ENCODE data around the gene PPIL4. TPM values are rescaled to one million over a fixed set of nuclear protein-coding genes. Genes with fewer than 3 reads are reported as not detected.

The PPIL4 gene
- total and polyA plus RNA-seq, 2 of the 13 experiments (the other 11 are each of a cell fraction or from before 2014, with no cell fraction given) = 5.5 to 46.0 TPM

- Histone ChIP-seq H3K9me3 (ENCODE audit: low read length) (no peaks in the 10 kb centered on the region), H2AFZ (ENCODE audit: low read length) (no peak overlapping the region), H3K9ac (ENCODE audit: insufficient read depth, low read depth, low read length) (no peak overlapping the region), H3K27me3 (ENCODE audit: control insufficient read depth in 1 of 2, insufficient read depth in 2 of 2, low read length in 2 of 2) (no peaks in the 10 kb centered on the region), H3K4me3 (replicated peaks in 1 of 3; ENCODE audit: insufficient read depth in 1 of 3, low read depth in 2 of 3, low read length in 3 of 3) (no peak overlapping the region), H3K27ac (ENCODE audit: extremely low read length, insufficient read depth, low read length) (no peak overlapping the region), H3K79me2 (ENCODE audit: insufficient read depth, low read length) (no peaks in the 10 kb centered on the region), H3K4me2 (ENCODE audit: low read depth, low read length) (no peak overlapping the region), H3K36me3 (replicated peaks in 1 of 2; ENCODE audit: control insufficient read depth in 1 of 2, insufficient read depth in 2 of 2, low read length in 2 of 2) (no peaks in the 10 kb centered on the region), H4K20me1 (ENCODE audit: insufficient read depth, low read length) (no peaks in the 10 kb centered on the region), H3K4me1 (ENCODE audit: insufficient read depth, low read length) (peaks cover 42% of the 10 kb centered on the region)
- no peak for DNase-seq (ENCODE audit: low spot score)
- no peak for ATAC-seq
- intact Hi-C loops (cut with micrococcal nuclease; ENCODE audit: unreplicated experiment) = no loop called here
- ChIA-PET CTCF (ENCODE audit: low intra/inter-chr PET ratio, low total read pairs) (no interaction called here), POLR2A (interaction anchor here (1.4 kb wide), 1 partner anchor 47 kb away, joined by 3 read pairs; no protein-coding TSS in a partner anchor)
- FAIRE-seq = no peak
- TF ChIP-seq ZMAT3 (CRISPR knock-in tag; conservative IDR thresholded peaks at IDR 0.05) = no peak
- no peak for TF ChIP-seq SIN3B (IDR thresholded peaks at IDR 0.05; ENCODE audit: low read length)
- TF ChIP-seq ZNF530 (CRISPR knock-in tag; IDR thresholded peaks at IDR 0.05; ENCODE audit: low read depth) = no peak
- TF ChIP-seq ZNF770 (CRISPR knock-in tag; IDR thresholded peaks at IDR 0.05) = no peak
- no peak for TF ChIP-seq ZFP37 (CRISPR knock-in tag; IDR thresholded peaks at IDR 0.05; ENCODE audit: borderline replicate concordance)
- TF ChIP-seq CHD2 (IDR thresholded peaks at IDR 0.05; ENCODE audit: low read depth, low read length) = no peak
- TF ChIP-seq ZBTB39 (CRISPR knock-in tag; IDR thresholded peaks at IDR 0.05) = no peak
- no peak for TF ChIP-seq ZGPAT (CRISPR knock-in tag; IDR thresholded peaks at IDR 0.05)
- TF ChIP-seq HHEX (CRISPR knock-in tag; IDR thresholded peaks at IDR 0.05) = no peak
- TF ChIP-seq ISL2 (CRISPR knock-in tag; IDR thresholded peaks at IDR 0.05) = no peak
- no peak for TF ChIP-seq ZBED4 (CRISPR knock-in tag; IDR thresholded peaks at IDR 0.05; ENCODE audit: borderline replicate concordance)
- no peak for TF ChIP-seq ZNF674 (CRISPR knock-in tag; IDR thresholded peaks at IDR 0.05; ENCODE audit: low read depth)
- WGBS (ENCODE audit: low lambda C conversion rate) = 78% methylated on average over 4 of the region's 4 CpGs
- BruUV-seq (replicated peaks) = no TSS peak
- in situ Hi-C loops (cut with HindIII; ENCODE audit: extremely low pct_ligation_motif_present, low pct_unique_long_range_greater_than_20kb) = no loop called here
Measured at GRCh38 chr6:149489967-149490366, 55.9 kb downstream of the PPIL4 start.
